ENCODE results near the gene PCDHAC1. TPM values are rescaled to one million over a fixed set of nuclear protein-coding genes. Genes with fewer than 3 reads are reported as not detected.
"Not testable (repeated sequence)": the region's sequence is repeated elsewhere in the genome, so short reads cannot be mapped to it uniquely, and the experiment has no call there.

The PCDHAC1 gene, protein sequence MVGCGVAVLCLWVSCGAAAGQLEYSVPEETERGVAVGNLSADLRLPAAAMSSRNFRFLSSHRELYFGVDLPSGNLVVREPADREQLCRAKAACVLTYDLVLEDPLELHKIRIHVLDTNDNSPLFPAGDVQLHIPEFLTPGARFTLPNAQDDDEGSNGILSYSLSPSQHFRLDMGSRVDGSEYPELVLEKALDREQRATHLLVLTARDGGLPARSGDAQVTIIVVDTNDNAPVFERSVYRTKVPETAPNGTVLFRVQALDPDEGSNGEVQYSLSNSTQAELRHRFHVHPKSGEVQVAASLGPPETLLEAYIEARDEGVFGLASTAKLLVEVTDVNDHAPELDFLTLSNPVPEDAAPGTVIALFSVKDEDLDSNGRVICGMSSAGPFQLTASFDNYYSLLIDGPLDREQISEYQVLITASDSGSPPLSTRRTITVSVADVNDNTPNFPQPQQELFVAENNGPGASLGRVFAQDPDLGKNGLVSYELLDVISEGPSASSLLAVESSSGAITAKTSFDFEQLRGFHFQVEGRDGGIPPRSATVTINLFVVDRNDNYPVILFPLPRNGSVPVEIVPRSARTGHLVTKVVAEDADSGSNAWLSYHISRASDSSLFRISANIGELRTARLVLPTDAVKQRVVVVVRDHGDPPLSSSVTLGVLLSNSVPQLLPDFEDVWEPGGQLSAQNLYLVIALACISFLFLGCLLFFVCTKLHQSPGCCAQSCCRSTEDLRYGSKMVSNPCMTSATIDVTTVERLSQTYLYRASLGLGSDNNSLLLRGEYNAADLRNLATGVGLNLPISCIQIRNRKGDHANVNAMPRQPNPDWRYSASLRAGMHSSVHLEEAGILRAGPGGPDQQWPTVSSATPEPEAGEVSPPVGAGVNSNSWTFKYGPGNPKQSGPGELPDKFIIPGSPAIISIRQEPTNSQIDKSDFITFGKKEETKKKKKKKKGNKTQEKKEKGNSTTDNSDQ
- polyA plus RNA-seq (2012; rRNA removed) = 0.08 and 0.21 TPM in 2 replicates
- polyA plus RNA-seq (2012; cell fraction: cytosol; rRNA removed) = 0.10 and 0.24 TPM in 2 replicates
- polyA plus RNA-seq (2012; cell fraction: nucleus; rRNA removed) = 0.12 and 0.13 TPM in 2 replicates

DNA sequence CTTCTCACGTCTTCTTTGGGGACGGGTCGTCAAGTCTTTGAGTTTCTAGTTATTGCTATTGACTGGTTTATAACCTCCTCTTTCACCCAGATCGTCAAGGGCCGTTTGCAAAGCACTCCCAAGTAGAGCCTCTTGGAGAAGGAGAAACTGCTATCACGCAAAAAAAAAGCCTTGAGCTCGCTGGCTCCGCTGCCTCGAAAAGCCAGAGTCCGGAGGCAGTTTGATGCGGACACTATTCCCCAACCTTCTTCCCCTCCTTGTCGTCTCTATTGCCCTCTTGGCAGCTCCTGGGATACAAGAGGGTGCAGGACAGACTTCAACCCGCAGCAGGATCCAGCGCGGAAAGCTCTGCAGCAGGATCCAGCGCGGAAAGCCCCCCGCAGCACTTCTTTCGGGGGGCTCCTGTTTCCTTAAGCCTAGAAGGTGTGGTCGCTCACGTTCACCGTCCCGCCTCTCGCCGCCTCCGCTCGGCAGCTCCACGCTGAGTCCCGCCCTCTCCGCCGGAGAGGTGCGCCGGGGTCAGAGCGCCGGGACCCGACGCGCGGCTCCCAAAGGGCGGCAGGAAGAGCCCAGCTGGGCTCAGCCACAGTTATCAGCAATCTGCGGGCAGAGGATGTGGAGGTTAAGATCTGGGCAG is at the start of gene PCDHAC1:
PCDHAC1 (plus strand) TSS at position 494 of the 637 bp plus-strand sequence. CDS start 594 bp downstream, outside the sequence.
- ChIA-PET CTCF (interaction anchor here (0.6 to 5.0 kb wide), 45 partner anchors 9 to 251 kb away, joined by 3 to 194 read pairs (median 6); partner anchors contain the start of genes PCDHA10, PCDHA12, PCDHA4 and PCDHA5), POLR2A (interaction anchor here (0.9 to 2.8 kb wide), 8 partner anchors 10 to 120 kb away, joined by 3 to 54 read pairs (median 6); partner anchors contain the start of genes PCDHA8 and PCDHAC2)
- no peaks in the 10 kb centered on the region for H3K36me3 ChIP-seq (replicated peaks in 1 of 2; ENCODE audit: control insufficient read depth in 1 of 2, insufficient read depth in 2 of 2, low read length in 1 of 2)
- no peaks in the 10 kb centered on the region for H3K79me2 ChIP-seq (ENCODE audit: insufficient read depth)
- H3K9me3 ChIP-seq = no peaks in the 10 kb centered on the region
- H3K9ac ChIP-seq = no peak within 1 kb of the TSS
- TF ChIP-seq MXI1 (IDR thresholded peaks at IDR 0.05; ENCODE audit: low read depth, low read length) (peak; percentile 68; the same call in 1 of the 2 replicates), REST (IDR thresholded peaks at IDR 0.05; ENCODE audit: low read depth, low read length) (no peak), RCOR1 (IDR thresholded peaks at IDR 0.05; ENCODE audit: low read length) (no peak), NRF1 (IDR thresholded peaks at IDR 0.05; ENCODE audit: low read depth, low read length) (peak; percentile 17; the same call in 1 of the 2 replicates)
- peak within 1 kb of the TSS in 1 of 2 experiments; percentile 79; a peak in 2 of 4 replicates for H3K27ac ChIP-seq (ENCODE audit: low read depth in 2 of 2, low read length in 1 of 2)
- peak within 1 kb of the TSS; percentile 84; the same call in 1 of the 2 replicates for H2AFZ ChIP-seq (ENCODE audit: low read depth)
- peak within 1 kb of the TSS; percentile 81 for H3K4me2 ChIP-seq
- no peaks in the 10 kb centered on the region for H3K9me2 ChIP-seq
- H3F3A ChIP-seq (replicated peaks; ENCODE audit: insufficient read depth) = no peaks in the 10 kb centered on the region
- no peaks in the 10 kb centered on the region for H4K20me1 ChIP-seq (ENCODE audit: insufficient read depth)
- no peaks in the 10 kb centered on the region for H3K27me3 ChIP-seq (ENCODE audit: insufficient read depth)
- H3K4me1 ChIP-seq (ENCODE audit: control insufficient read depth in 1 of 2, insufficient read depth in 2 of 2, low read depth in 1 of 2, low read length in 1 of 2) = peaks cover 0 to 7% of the 10 kb centered on the region in 2 experiments; a peak in 2 of 4 replicates
- WGBS (ENCODE audit: low lambda C conversion rate) = 7% methylated on average over 33 of the region's 41 CpGs
- H3K4me3 ChIP-seq (ENCODE audit: low read depth in 2 of 2, low read length in 1 of 2) = peak within 1 kb of the TSS; percentile 54 to 62
- DNase-seq = peak; percentile 85

GRCh38 chr5:140876541-140877261 is 49.4 kb upstream of the PCDHAC1 start:
- CTCF ChIA-PET = interaction anchor here (0.8 to 6.0 kb wide), 17 partner anchors 8 to 191 kb away, joined by 3 to 89 read pairs (median 6); partner anchors contain the start of genes PCDHA8, PCDHAC1 and PCDHAC2
- H3K4me2 ChIP-seq; H3K9me2 ChIP-seq; H2AFZ ChIP-seq (ENCODE audit: low read depth); H3K4me1 ChIP-seq (ENCODE audit: control insufficient read depth in 1 of 2, insufficient read depth in 2 of 2, low read depth in 1 of 2, low read length in 1 of 2); H3F3A ChIP-seq (replicated peaks; ENCODE audit: insufficient read depth); POLR2A ChIA-PET; H3K27me3 ChIP-seq (ENCODE audit: insufficient read depth); H3K9ac ChIP-seq; H3K79me2 ChIP-seq (ENCODE audit: insufficient read depth); H3K36me3 ChIP-seq (replicated peaks in 1 of 2; ENCODE audit: control insufficient read depth in 1 of 2, insufficient read depth in 2 of 2, low read length in 1 of 2); H3K9me3 ChIP-seq; H3K4me3 ChIP-seq (ENCODE audit: low read depth in 2 of 2, low read length in 1 of 2); DNase-seq; H3K27ac ChIP-seq (ENCODE audit: low read depth in 2 of 2, low read length in 1 of 2); H4K20me1 ChIP-seq (ENCODE audit: insufficient read depth): not testable (repeated sequence)
- 91% methylated on average over 80 of the region's 80 CpGs for WGBS (ENCODE audit: low lambda C conversion rate)
